MCF 10A (cell line): ENCODE data around the gene HOXD12. TPM values are rescaled to one million over a fixed set of nuclear protein-coding genes. Genes with fewer than 3 reads are reported as not detected.

Experiments
- BruUV-seq: library from RNA; stranded (reverse); fragments of 400-500 nt; replicated peaks from 2 replicates; lab custom pipeline; 2021; lab: Mats Ljungman, UMichigan
- CTCF ChIA-PET: fragments of 300-600 bp; sonication (Branson Sonifier 250); formaldehyde crosslinking; extraction: SDS; loops from one replicate; lab custom pipeline; 2021; ENCODE audit warnings: antibody characterized with exemption, inconsistent platforms; lab: Yijun Ruan, JAX
- POLR2A ChIA-PET: fragments of 300-600, 350-650 bp; sonication (Branson Sonifier 250); formaldehyde crosslinking; extraction: SDS; loops from one replicate; lab custom pipeline; 2020; ENCODE audit warnings: antibody characterized with exemption, inconsistent platforms; lab: Yijun Ruan, JAX
- DNase-seq: peaks from one replicate; pipeline ENCODE4 v3.0.0-alpha.2; 2018; ENCODE audit not compliant: unreplicated experiment
- H3K27ac Mint-ChIP-seq: one replicate; pipeline ENCODE4 v1.8.0; 2022; ENCODE audit warnings: mild to moderate bottlenecking, low read depth, mixed read lengths; ENCODE audit not compliant: unreplicated experiment
- H3K27me3 Mint-ChIP-seq: one replicate; pipeline ENCODE4 v1.8.0; 2022; ENCODE audit warnings: mixed read lengths; ENCODE audit not compliant: insufficient read depth, unreplicated experiment
- H3K36me3 Mint-ChIP-seq: one replicate; pipeline ENCODE4 v1.8.0; 2022; ENCODE audit warnings: mild to moderate bottlenecking, moderate library complexity, mixed read lengths; ENCODE audit not compliant: insufficient read depth, unreplicated experiment
- H3K4me1 Mint-ChIP-seq: one replicate; pipeline ENCODE4 v1.8.0; 2022; ENCODE audit warnings: mixed read lengths; ENCODE audit not compliant: insufficient read depth, unreplicated experiment
- H3K4me3 Mint-ChIP-seq: one replicate; pipeline ENCODE4 v1.8.0; 2022; ENCODE audit warnings: mild to moderate bottlenecking, moderate library complexity, mixed read lengths; ENCODE audit not compliant: unreplicated experiment
- H3K9me3 Mint-ChIP-seq: one replicate; pipeline ENCODE4 v1.8.0; 2022; ENCODE audit warnings: mixed read lengths; ENCODE audit not compliant: unreplicated experiment
- CTCF ChIP-seq: fragments of 200-600 bp; IDR thresholded peaks from one replicate; pipeline ENCODE4 v1.8.0; 2022; ENCODE audit warnings: antibody characterized with exemption, mild to moderate bottlenecking; ENCODE audit not compliant: unreplicated experiment
- intact Hi-C: fragments of 100-400 bp; cut with micrococcal nuclease; formaldehyde crosslinking; loops from 2 replicates; pipeline ENCODE4 v1.14.1; 2022
- total RNA-seq: library from RNA; stranded (reverse); gene quantifications from 2 replicates; pipeline ENCODE4 v1.2.3, GENCODE V29; 2022

Gene HOXD12
- total RNA-seq, 1 experiment from 2014 or later = not detected

DNA sequence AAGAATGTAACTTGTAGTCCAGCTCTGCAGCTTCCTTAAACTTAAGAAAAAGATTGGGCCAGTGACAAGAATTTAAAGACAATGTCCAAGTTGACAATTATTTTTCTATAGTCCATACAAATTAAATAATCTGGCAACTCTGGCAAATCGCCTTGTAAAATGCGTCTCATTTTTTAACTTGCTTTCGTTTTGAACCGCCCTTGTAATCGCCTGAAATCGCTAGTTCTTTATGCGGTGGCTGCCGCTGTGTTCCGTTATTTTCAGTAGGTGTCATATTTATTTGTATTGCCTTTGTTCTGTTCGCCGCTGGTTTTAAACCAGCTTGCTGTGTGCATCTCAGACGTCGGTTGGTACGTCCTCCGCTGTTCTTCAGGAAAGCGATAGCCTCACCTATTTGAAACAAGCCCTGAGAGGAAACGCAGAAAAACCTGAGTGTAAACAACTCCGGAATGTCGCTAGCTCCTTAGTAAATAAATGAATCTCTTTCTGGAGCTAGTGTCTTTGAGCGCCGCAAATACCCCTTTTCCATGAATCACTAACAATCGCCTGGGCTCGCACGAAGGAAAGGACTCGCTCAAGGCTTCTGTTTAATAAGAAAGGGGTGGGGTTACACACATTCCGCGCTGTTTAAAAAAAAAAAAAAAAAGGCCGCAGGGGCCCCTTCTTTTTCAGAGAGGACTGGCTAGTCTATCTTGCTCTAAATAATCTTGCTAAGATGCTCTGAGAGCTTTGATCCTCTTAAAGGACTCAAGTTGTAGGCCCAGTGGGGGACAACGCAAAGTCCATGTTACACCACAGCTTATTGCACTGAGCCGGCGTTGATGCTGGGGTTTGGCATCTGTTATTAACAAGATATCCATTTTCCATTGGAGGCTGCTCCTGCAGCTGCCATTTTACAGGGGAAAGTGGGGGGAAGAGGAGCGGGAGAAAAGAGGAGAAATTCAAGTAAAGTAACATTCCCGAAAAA, 32.9 kb downstream of the HOXD12 start:
- intact Hi-C loops = no loop called here
- H3K27ac Mint-ChIP-seq = no peak overlapping the region
- no peak for DNase-seq
- H3K4me3 Mint-ChIP-seq = peak overlapping the region; percentile 71
- H3K36me3 Mint-ChIP-seq = no peaks in the 10 kb centered on the region
- POLR2A ChIA-PET = no interaction called here
- H3K27me3 Mint-ChIP-seq = no peaks in the 10 kb centered on the region
- no TSS peak for BruUV-seq
- H3K4me1 Mint-ChIP-seq = no peaks in the 10 kb centered on the region
- CTCF ChIA-PET = interaction anchor here (0.6 to 4.7 kb wide), 16 partner anchors 8 to 1016 kb away, joined by 3 to 50 read pairs (median 4); no protein-coding TSS in a partner anchor
- TF ChIP-seq CTCF = no peak
- no peaks in the 10 kb centered on the region for H3K9me3 Mint-ChIP-seq

DNA sequence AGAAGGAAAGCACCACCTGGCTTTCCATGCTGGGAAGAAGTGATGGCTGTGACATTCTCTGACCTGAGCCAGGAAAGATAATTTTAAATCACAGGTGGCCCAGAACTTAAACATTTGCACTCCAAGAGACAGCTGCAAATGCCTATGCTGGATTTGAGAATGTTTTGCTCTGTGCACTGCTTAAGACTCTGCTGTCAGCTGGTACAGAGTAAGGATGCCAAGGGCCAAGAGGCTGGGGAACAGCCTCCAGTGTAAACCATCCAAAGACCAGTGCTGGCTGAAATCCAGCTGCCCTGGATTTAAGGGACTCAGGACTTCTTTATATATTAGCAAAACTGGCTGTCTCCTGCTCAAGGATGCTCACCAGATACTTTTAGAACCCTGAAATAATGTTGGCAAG, 33.8 kb downstream of the HOXD12 start:
- no peak overlapping the region for H3K4me3 Mint-ChIP-seq
- H3K27ac Mint-ChIP-seq = no peak overlapping the region
- no peak for TF ChIP-seq CTCF
- ChIA-PET POLR2A (no interaction called here), CTCF (interaction anchor here (0.6 to 4.7 kb wide), 9 partner anchors 322 to 1015 kb away, joined by 3 to 50 read pairs (median 5); no protein-coding TSS in a partner anchor)
- H3K36me3 Mint-ChIP-seq = no peaks in the 10 kb centered on the region
- no TSS peak for BruUV-seq
- H3K27me3 Mint-ChIP-seq = no peaks in the 10 kb centered on the region
- DNase-seq = no peak
- H3K4me1 Mint-ChIP-seq = no peaks in the 10 kb centered on the region
- intact Hi-C loops = no loop called here
- no peaks in the 10 kb centered on the region for H3K9me3 Mint-ChIP-seq

DNA sequence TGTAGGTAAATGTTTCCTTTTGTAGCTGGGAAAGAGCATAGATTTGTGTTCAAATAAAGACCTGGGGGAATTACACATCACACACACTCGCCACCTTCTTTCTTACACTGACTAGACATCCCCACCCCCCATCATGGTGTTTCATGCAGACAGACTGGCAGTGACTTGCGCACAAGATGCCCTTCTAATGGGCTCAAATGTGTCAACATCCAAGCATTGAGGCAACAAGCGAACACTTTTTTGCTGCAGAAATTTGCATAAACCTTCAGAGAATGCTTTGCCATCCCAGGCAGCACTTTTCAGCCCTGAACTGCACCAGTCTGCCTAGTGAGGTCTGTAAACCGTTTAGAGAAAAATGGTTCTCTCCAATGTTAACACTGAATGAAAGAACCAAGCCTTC, 34.4 kb downstream of the HOXD12 start:
- intact Hi-C loops = loop anchor here (2.0 kb wide), 1 partner anchor 681 kb away; no protein-coding TSS in a partner anchor
- ChIA-PET CTCF (interaction anchor here (0.6 to 4.7 kb wide), 13 partner anchors 8 to 1014 kb away, joined by 3 to 50 read pairs (median 3); no protein-coding TSS in a partner anchor), POLR2A (no interaction called here)
- Mint-ChIP-seq H3K27me3 (no peaks in the 10 kb centered on the region), H3K36me3 (no peaks in the 10 kb centered on the region), H3K4me1 (no peaks in the 10 kb centered on the region), H3K9me3 (no peaks in the 10 kb centered on the region), H3K4me3 (no peak overlapping the region), H3K27ac (no peak overlapping the region)
- DNase-seq = no peak
- no peak for TF ChIP-seq CTCF
- BruUV-seq = no TSS peak

GRCh38 chr2:176135035-176135440, 35.4 kb downstream of the HOXD12 start:
- peak overlapping the region; percentile 53 for H3K27ac Mint-ChIP-seq
- intact Hi-C loops = loop anchor here (1.0 to 2.0 kb wide), 3 partner anchors 503 to 680 kb away; no protein-coding TSS in a partner anchor
- CTCF ChIA-PET = interaction anchor here (0.7 to 4.7 kb wide), 6 partner anchors 24 to 1014 kb away, joined by 3 to 50 read pairs (median 3); no protein-coding TSS in a partner anchor
- no peaks in the 10 kb centered on the region for H3K9me3 Mint-ChIP-seq
- no TSS peak for BruUV-seq
- H3K4me1 Mint-ChIP-seq = no peaks in the 10 kb centered on the region
- no peaks in the 10 kb centered on the region for H3K36me3 Mint-ChIP-seq
- no peaks in the 10 kb centered on the region for H3K27me3 Mint-ChIP-seq
- no peak for DNase-seq
- POLR2A ChIA-PET = interaction anchor here (0.7 kb wide), 1 partner anchor 500 kb away, joined by 3 read pairs; no protein-coding TSS in a partner anchor
- no peak overlapping the region for H3K4me3 Mint-ChIP-seq
- no peak for TF ChIP-seq CTCF
